Measurements from ENCODE around the gene KMT2E.

DNA sequence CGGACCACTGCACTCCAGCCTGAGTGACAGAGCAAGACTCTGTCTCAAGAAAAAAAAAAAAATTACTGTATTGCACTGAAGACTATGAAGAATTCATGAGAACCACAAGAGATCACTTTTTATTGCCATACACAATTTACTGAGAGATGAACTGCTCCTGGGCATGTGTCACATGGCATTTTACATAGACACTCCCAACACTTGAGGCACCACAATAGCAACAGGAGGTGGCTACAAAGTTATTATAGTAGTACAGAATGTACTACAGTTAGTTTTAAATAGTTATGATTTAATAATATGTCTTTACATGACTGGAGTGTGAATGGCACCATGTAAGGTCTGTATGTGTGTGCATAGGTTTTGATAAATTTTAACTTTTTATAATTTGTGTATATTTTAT lies 70.6 kb downstream of the KMT2E start:
- TF ChIP-seq CTCF (IDR thresholded peaks at IDR 0.05), result no peak
- no peak for TF ChIP-seq ZFX (IDR thresholded peaks at IDR 0.05; ENCODE audit: borderline replicate concordance)
